ENCODE results near the gene RBSN.

GRCh38 chr3:15091575-15091974 is 7.4 kb downstream of the RBSN start:
- no peak for TF ChIP-seq CTCF (conservative IDR thresholded peaks at IDR 0.05 in 1 of 2, IDR thresholded peaks at IDR 0.05 in 1 of 2; ENCODE audit: low read depth in 1 of 2, low read length in 2 of 2)
- no peak for TF ChIP-seq EZH2 (IDR thresholded peaks at IDR 0.05; ENCODE audit: low read length, missing control alignments)
